Glutamatergic neuron (in vitro differentiated cells): ENCODE data around the gene CEP112. TPM values are rescaled to one million over a fixed set of nuclear protein-coding genes. Genes with fewer than 3 reads are reported as not detected.

Experiments used
- DNase-seq: peaks from one replicate; pipeline ENCODE4 v3.0.0; 2022
- H3K27ac Mint-ChIP-seq: one replicate; pipeline ENCODE4 v1.8.0; 2020; ENCODE audit warnings: mild to moderate bottlenecking, mixed read lengths, inconsistent platforms; ENCODE audit not compliant: unreplicated experiment
- H3K27me3 Mint-ChIP-seq: one replicate; pipeline ENCODE4 v1.8.0; 2020; ENCODE audit warnings: mild to moderate bottlenecking, moderate library complexity, mixed read lengths, inconsistent platforms; ENCODE audit not compliant: unreplicated experiment
- H3K36me3 Mint-ChIP-seq: one replicate; pipeline ENCODE4 v1.8.0; 2020; ENCODE audit warnings: mild to moderate bottlenecking, mixed read lengths, inconsistent platforms; ENCODE audit not compliant: unreplicated experiment
- H3K4me1 Mint-ChIP-seq: one replicate; pipeline ENCODE4 v1.8.0; 2020; ENCODE audit warnings: mild to moderate bottlenecking, low read depth, mixed read lengths, inconsistent platforms; ENCODE audit not compliant: unreplicated experiment
- H3K4me3 Mint-ChIP-seq: one replicate; pipeline ENCODE4 v1.8.0; 2020; ENCODE audit warnings: mild to moderate bottlenecking, mixed read lengths, inconsistent platforms; ENCODE audit not compliant: unreplicated experiment
- H3K9me3 Mint-ChIP-seq: one replicate; pipeline ENCODE4 v1.8.0; 2020; ENCODE audit warnings: mild to moderate bottlenecking, moderate library complexity, mixed read lengths, inconsistent platforms; ENCODE audit not compliant: unreplicated experiment
- total RNA-seq: library from RNA; stranded (reverse); fragmentation: NEBNext Ultra II Directional; extraction: Animal tissue kit (Norgen Biotek cat#: 25700); gene quantifications from one replicate; pipeline ENCODE4 v1.2.1, GENCODE V29; 2021; ENCODE audit not compliant: unreplicated experiment
- TF ChIP-seq, protein P1 (sequence below): fragments of 200-600 bp; sonication (generic); IDR thresholded peaks from one replicate; pipeline ENCODE4 v1.5.0; 2021; ENCODE audit not compliant: partially characterized antibody, unreplicated experiment

CEP112 gene
- total RNA-seq, 1 donor from 2014 or later: 8.5 TPM

- Mint-ChIP-seq H3K27me3 (no peaks in the 10 kb centered on the region), H3K9me3 (no peaks in the 10 kb centered on the region), H3K36me3 (peaks cover 5% of the 10 kb centered on the region), H3K4me3 (no peak overlapping the region), H3K4me1 (no peaks in the 10 kb centered on the region), H3K27ac (no peak overlapping the region)
- DNase-seq: no peak
- TF ChIP-seq, protein P1, sequence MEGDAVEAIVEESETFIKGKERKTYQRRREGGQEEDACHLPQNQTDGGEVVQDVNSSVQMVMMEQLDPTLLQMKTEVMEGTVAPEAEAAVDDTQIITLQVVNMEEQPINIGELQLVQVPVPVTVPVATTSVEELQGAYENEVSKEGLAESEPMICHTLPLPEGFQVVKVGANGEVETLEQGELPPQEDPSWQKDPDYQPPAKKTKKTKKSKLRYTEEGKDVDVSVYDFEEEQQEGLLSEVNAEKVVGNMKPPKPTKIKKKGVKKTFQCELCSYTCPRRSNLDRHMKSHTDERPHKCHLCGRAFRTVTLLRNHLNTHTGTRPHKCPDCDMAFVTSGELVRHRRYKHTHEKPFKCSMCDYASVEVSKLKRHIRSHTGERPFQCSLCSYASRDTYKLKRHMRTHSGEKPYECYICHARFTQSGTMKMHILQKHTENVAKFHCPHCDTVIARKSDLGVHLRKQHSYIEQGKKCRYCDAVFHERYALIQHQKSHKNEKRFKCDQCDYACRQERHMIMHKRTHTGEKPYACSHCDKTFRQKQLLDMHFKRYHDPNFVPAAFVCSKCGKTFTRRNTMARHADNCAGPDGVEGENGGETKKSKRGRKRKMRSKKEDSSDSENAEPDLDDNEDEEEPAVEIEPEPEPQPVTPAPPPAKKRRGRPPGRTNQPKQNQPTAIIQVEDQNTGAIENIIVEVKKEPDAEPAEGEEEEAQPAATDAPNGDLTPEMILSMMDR: no peak
Observed at GRCh38 chr17:65967372-65967771, 224.6 kb downstream of the CEP112 start.

DNA sequence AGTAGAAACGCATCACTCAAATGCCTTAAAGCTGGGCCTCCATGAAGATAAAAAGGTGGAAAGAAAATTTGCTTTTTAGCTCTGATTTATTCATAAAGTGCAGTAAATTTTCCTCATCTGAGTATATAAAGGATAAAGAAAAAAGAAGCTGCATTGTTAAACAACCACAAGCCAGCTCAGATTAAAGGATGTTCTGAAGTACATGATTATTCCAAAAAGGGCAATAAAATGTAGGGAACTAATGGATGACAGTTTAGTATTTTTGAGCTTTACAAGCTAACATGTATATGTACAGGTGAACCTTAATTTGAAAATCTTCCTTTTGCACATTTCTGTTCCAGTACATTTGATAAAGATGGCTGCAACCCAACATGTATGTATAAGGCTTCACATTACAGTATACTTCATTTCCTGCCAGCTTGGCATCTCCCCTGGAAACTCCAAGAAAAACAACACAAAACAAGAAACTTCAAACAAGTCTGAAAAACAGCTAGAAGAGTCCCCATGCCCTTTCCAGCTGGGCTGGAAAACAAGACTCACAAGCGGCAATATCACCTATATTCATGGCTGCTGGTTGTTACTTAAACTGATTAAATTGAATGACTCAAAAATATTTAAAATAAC lies 225.7 kb downstream of the CEP112 start:
- Mint-ChIP-seq H3K27ac (no peak overlapping the region), H3K9me3 (no peaks in the 10 kb centered on the region), H3K4me3 (no peak overlapping the region), H3K4me1 (no peaks in the 10 kb centered on the region), H3K27me3 (no peaks in the 10 kb centered on the region), H3K36me3 (peaks cover 5% of the 10 kb centered on the region)
- TF ChIP-seq, protein P1: no peak
- no peak for DNase-seq

- Mint-ChIP-seq H3K27ac (no peak overlapping the region), H3K4me1 (no peaks in the 10 kb centered on the region), H3K27me3 (no peaks in the 10 kb centered on the region), H3K9me3 (no peaks in the 10 kb centered on the region), H3K36me3 (peaks cover 5% of the 10 kb centered on the region), H3K4me3 (no peak overlapping the region)
- TF ChIP-seq, protein P1: no peak
- DNase-seq: no peak
Observed at GRCh38 chr17:65963179-65963578, 228.8 kb downstream of the CEP112 start.

GRCh38 chr17:65959630-65960029 lies 232.3 kb downstream of the CEP112 start:
- H3K36me3 Mint-ChIP-seq: peaks cover 5% of the 10 kb centered on the region
- no peak for DNase-seq
- H3K4me3 Mint-ChIP-seq: no peak overlapping the region
- H3K4me1 Mint-ChIP-seq: no peaks in the 10 kb centered on the region
- H3K9me3 Mint-ChIP-seq: no peaks in the 10 kb centered on the region
- no peaks in the 10 kb centered on the region for H3K27me3 Mint-ChIP-seq
- TF ChIP-seq, protein P1: no peak
- H3K27ac Mint-ChIP-seq: no peak overlapping the region

GRCh38 chr17:65956814-65957213 lies 235.1 kb downstream of the CEP112 start:
- Mint-ChIP-seq H3K36me3 (peaks cover 5% of the 10 kb centered on the region), H3K4me3 (no peak overlapping the region), H3K27me3 (no peaks in the 10 kb centered on the region), H3K4me1 (no peaks in the 10 kb centered on the region), H3K27ac (no peak overlapping the region), H3K9me3 (no peaks in the 10 kb centered on the region)
- TF ChIP-seq, protein P1: no peak
- DNase-seq: no peak
